ENCODE measurements around the gene PRKAG2. TPM values are rescaled to one million over a fixed set of nuclear protein-coding genes. Genes with fewer than 3 reads are reported as not detected.

The PRKAG2 gene
- total and polyA plus RNA-seq, 9 donors = 9.3 to 37.7 (median 22.6) TPM

DNA sequence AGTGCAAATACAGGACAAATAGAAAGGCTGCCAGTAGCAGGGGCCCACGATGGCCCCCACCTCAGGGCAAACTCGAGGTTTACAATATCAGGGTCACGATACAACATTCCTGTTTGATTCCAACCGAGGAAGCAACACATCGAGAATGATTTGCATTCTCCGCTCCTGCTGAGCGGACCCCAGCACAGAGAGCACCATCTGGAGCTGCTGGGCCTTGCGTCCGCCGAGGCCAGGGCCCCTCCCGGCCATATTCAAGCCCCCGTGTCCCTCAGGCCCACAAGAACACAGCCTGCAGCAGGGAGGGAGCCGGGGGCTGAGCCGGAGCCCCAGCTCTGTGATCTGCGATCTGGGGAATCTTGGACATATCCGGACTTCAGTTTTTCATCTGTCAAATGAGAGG is 84.3 kb downstream of the PRKAG2 start:
- WGBS, 3 donors = 47 to 65% (median 60%) methylated on average over 16 of the region's 16 CpGs
- H3K9me3 ChIP-seq = no peaks in the 10 kb centered on the region
- intact Hi-C loops (cut with DNase I) = no loop called here
- H3K4me1 ChIP-seq (ENCODE audit: insufficient read depth) = no peaks in the 10 kb centered on the region
- TF ChIP-seq EP300 (IDR thresholded peaks at IDR 0.05) (no peak), POLR2A (IDR thresholded peaks at IDR 0.05) (no peak)
- TF ChIP-seq, protein P1, sequence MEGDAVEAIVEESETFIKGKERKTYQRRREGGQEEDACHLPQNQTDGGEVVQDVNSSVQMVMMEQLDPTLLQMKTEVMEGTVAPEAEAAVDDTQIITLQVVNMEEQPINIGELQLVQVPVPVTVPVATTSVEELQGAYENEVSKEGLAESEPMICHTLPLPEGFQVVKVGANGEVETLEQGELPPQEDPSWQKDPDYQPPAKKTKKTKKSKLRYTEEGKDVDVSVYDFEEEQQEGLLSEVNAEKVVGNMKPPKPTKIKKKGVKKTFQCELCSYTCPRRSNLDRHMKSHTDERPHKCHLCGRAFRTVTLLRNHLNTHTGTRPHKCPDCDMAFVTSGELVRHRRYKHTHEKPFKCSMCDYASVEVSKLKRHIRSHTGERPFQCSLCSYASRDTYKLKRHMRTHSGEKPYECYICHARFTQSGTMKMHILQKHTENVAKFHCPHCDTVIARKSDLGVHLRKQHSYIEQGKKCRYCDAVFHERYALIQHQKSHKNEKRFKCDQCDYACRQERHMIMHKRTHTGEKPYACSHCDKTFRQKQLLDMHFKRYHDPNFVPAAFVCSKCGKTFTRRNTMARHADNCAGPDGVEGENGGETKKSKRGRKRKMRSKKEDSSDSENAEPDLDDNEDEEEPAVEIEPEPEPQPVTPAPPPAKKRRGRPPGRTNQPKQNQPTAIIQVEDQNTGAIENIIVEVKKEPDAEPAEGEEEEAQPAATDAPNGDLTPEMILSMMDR (IDR thresholded peaks at IDR 0.05) = no peak
- no peak overlapping the region for H3K4me3 ChIP-seq
- H3K36me3 ChIP-seq = no peaks in the 10 kb centered on the region
- DNase-seq = no peak
- no peak overlapping the region for H3K27ac ChIP-seq
- H3K27me3 ChIP-seq = no peaks in the 10 kb centered on the region

DNA sequence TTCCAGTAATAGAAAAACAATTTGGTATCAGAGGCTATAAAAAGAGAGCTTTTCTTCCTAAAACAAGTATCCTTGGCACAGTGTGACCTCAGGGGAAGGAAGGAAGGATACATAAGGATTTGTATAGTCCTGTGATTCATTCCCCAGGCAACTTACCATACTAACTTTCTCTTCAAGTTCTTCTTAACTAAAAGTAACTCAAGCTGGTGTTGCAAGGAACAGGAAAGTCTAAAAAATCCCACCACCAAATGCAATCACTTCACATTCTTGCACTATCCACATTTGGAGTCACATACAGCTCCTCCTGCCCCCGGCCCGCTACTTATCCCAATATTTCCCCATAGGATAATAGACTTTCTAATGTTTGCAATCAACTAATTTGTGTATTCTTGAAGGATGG is 84.8 kb downstream of the PRKAG2 start:
- TF ChIP-seq EP300 (IDR thresholded peaks at IDR 0.05) (no peak), POLR2A (IDR thresholded peaks at IDR 0.05) (no peak)
- TF ChIP-seq, protein P1 (IDR thresholded peaks at IDR 0.05) = no peak
- 86 to 96% (median 88%) methylated on average over 2 of the region's 2 CpGs for WGBS, 3 donors
- intact Hi-C loops (cut with DNase I) = no loop called here

DNA sequence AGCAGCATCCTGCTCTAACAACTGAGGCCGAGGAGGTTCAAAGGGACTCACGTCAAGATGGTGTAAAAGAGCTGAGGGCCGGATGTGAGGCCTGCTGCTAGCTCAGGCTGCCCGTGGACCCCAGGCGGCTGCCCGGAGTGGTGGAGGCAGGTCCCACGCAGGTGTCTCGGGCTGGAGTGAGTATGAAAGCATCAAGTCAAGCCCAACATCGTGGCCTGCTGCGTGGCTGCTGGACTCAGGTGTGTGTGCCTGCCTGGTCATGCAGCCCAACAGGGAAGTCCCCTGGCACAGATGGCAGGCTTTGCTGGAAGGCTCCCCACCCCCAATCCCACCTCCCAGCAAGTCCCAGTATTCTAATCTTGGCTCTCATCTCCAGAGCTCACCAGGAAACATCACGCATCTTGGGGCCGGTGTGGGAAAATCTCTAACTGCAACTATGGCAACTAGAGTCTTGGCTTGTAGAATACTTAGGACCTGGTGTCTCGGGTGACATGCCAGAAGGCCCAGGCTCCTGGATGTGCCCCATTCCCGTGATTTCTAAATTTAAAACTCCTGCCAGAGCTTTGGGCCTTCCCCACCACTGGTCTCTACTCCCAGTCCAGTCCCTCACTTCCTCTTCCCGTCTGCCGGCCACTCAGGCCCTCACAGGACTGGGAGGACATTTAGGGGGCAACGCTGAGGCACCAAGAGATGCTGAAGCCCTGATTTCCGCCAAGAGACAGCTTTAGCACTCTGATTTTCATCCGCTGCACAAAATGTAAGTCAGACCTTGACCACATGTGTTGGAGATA is 85.9 kb downstream of the PRKAG2 start:
- Histone ChIP-seq H3K4me3 (no peak overlapping the region), H3K4me1 (ENCODE audit: insufficient read depth) (no peaks in the 10 kb centered on the region), H3K27ac (no peak overlapping the region), H3K36me3 (no peaks in the 10 kb centered on the region), H3K27me3 (no peaks in the 10 kb centered on the region), H3K9me3 (no peaks in the 10 kb centered on the region)
- DNase-seq = no peak
- 91 to 95% (median 93%) methylated on average over 19 of the region's 19 CpGs for WGBS, 3 donors
- TF ChIP-seq, protein P1 (IDR thresholded peaks at IDR 0.05) = no peak
- TF ChIP-seq POLR2A (IDR thresholded peaks at IDR 0.05) = no peak
- TF ChIP-seq EP300 (IDR thresholded peaks at IDR 0.05) = no peak
- intact Hi-C loops (cut with DNase I) = no loop called here

More for the DNA sequence above, 84.8 kb downstream of the PRKAG2 start:
- H3K27me3 ChIP-seq = no peaks in the 10 kb centered on the region
- no peaks in the 10 kb centered on the region for H3K36me3 ChIP-seq
- H3K27ac ChIP-seq = no peak overlapping the region
- DNase-seq = no peak
- H3K9me3 ChIP-seq = no peaks in the 10 kb centered on the region
- H3K4me3 ChIP-seq = no peak overlapping the region
- H3K4me1 ChIP-seq (ENCODE audit: insufficient read depth) = no peaks in the 10 kb centered on the region

DNA sequence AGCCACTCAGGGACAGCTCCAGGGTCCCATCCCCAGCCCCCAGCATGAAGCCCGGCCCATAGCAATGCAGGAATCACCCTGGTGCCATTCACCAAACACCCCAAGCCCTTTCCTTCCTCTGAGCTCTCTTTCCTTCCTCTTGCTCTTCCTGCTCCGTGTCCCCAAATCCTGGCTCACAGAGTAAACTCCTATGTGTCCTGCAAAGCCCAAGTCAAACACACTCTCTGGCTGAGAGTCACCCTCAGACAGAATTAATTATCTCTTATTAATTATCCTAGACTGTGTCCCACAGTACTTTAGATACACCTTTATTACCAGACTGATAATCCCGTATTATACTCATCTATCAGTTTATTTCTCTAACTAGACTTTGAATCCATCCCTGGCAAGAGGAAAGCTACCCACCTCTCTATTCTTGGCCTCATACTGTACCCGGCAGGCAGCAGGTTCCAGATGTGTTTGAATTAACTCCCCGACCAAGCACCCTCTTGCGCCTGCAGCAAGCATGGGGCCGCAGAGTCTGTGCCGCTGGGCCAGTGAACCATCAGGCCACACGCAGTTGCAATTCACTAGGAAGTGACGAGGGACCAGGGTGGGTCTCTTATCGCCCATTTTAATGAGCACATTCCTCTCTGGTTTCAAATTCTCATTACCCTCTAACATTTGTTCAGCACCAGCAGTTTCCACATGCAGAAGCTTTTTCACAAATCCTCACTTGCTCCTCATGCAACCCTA is 86.7 kb downstream of the PRKAG2 start:
- intact Hi-C loops (cut with DNase I) = no loop called here
- H3K27me3 ChIP-seq = no peaks in the 10 kb centered on the region
- WGBS, 3 donors = 94 to 96% (median 95%) methylated on average over 11 of the region's 11 CpGs
- no peaks in the 10 kb centered on the region for H3K36me3 ChIP-seq
- DNase-seq = no peak
- no peaks in the 10 kb centered on the region for H3K9me3 ChIP-seq
- TF ChIP-seq EP300 (IDR thresholded peaks at IDR 0.05) = no peak
- TF ChIP-seq, protein P1 (IDR thresholded peaks at IDR 0.05) = no peak
- no peak for TF ChIP-seq POLR2A (IDR thresholded peaks at IDR 0.05)
- no peaks in the 10 kb centered on the region for H3K4me1 ChIP-seq (ENCODE audit: insufficient read depth)
- H3K27ac ChIP-seq = no peak overlapping the region
- H3K4me3 ChIP-seq = no peak overlapping the region
